ENCODE results near the gene HOXB6.

Gene HOXB6

DNA sequence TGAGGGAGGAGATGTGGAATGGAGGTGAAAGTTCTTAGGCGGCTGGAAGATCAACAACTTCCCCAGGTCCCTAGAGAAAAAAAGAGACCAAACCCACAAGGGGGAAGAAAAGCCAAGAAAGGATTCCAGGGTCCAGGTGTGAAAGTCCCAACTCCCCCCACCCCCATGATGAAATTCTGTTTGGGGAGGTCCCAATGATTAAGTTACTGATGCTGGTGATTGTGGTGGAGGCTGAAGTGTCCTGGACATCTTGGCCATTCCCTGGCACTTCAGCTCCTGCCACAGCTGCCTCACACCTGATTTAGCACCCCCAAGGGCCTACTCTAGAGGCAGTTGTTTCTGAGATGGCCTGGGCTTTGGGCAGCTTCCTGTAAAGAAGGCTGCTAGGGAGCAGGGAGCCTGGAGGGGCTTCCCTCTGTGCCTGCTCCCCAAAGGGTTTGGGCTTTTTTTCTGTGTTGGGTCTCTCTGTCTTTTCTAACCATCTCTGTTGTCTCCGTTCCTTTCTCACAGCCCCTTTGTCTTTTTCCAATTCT is 39.7 kb downstream of the HOXB6 start:
- no peaks in the 10 kb centered on the region for H3K36me3 ChIP-seq (ENCODE audit: control insufficient read depth, insufficient read depth, low read length)
- H3K9ac ChIP-seq (ENCODE audit: low read length): no peak overlapping the region
- no peak overlapping the region for H3K4me2 ChIP-seq (ENCODE audit: low read length)
- no peak overlapping the region for H2BK5ac ChIP-seq (ENCODE audit: low read length)
- no peak overlapping the region for H3K18ac ChIP-seq (ENCODE audit: low read length)
- H2BK120ac ChIP-seq (ENCODE audit: low read depth, low read length): no peak overlapping the region
- no peaks in the 10 kb centered on the region for H3K79me1 ChIP-seq (ENCODE audit: low read length)
- H3K4ac ChIP-seq (ENCODE audit: low read depth, low read length): no peak overlapping the region
- H3K27me3 ChIP-seq (ENCODE audit: insufficient read depth, low read length, poor library complexity): peaks cover 85% of the 10 kb centered on the region
- H3K23ac ChIP-seq (ENCODE audit: low read length): no peak overlapping the region
- DNase-seq: no peak
- H3K4me3 ChIP-seq (ENCODE audit: low read length): no peak overlapping the region
- no CpG with 5 or more reads among the region's 2 CpGs for WGBS (ENCODE audit: extremely low coverage, insufficient coverage, low lambda C conversion rate)
- H3K79me2 ChIP-seq (ENCODE audit: control insufficient read depth, insufficient read depth, low read length): no peaks in the 10 kb centered on the region
- no peak overlapping the region for H2BK15ac ChIP-seq (replicated peaks; ENCODE audit: low read depth)
- H3K27ac ChIP-seq (ENCODE audit: low read depth, low read length): no peak overlapping the region
- H4K8ac ChIP-seq (ENCODE audit: low read depth, low read length): no peak overlapping the region
- no peak overlapping the region for H3K56ac ChIP-seq (ENCODE audit: low read length)
- no peak overlapping the region for H4K5ac ChIP-seq (ENCODE audit: low read length)
- peaks cover 7% of the 10 kb centered on the region for H3K4me1 ChIP-seq (ENCODE audit: control insufficient read depth, low read depth, low read length)
- H2AK5ac ChIP-seq (ENCODE audit: low read length): no peak overlapping the region

DNA sequence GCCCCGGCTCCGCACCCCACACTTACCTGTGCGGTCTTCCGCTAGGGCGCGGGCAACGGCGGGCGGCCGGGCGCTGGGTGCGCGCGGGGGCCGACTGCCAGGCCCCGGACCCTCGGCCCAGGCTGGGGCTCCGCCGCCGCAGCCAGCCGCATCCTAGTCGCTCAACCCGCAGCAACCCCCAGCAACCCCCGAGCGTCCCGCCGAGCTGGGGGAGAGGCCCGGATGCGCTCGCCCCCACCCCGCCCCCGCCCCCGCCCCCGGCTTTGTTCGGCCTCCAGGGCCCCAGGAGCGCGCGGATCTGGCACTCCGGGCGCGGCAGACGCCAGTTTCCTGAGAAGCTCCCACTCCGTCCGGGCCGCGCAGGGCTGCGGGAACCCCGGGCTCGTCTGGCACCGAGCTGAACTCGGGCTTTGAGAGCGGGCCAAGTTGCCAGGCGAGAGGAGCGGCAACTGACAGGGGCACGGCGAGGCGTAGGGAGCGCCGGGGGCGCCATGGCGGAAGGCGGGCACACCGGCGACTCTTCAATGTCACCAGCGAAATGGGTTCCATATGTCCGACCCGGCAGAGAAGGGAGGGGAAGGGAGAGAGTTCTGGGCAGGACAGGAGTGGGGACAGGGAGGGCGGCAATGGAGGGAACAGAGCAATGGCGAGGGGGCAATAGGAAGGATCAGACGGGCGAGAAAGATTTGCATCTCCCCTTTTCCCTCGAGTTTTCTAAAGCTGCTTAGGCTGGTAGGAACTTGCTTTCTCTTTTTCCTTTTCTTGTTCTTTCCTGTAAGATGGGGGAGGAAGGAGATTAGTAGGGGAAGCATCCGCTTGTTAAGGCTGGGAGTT is 40.4 kb downstream of the HOXB6 start:
- H3K23ac ChIP-seq (ENCODE audit: low read length): no peak overlapping the region
- H3K9ac ChIP-seq (ENCODE audit: low read length): peak overlapping the region; percentile 54
- H2AK5ac ChIP-seq (ENCODE audit: low read length): no peak overlapping the region
- H3K79me2 ChIP-seq (ENCODE audit: control insufficient read depth, insufficient read depth, low read length): no peaks in the 10 kb centered on the region
- no peak overlapping the region for H4K5ac ChIP-seq (ENCODE audit: low read length)
- H2BK5ac ChIP-seq (ENCODE audit: low read length): no peak overlapping the region
- H3K4me1 ChIP-seq (ENCODE audit: control insufficient read depth, low read depth, low read length): peaks cover 5% of the 10 kb centered on the region
- H3K27ac ChIP-seq (ENCODE audit: low read depth, low read length): no peak overlapping the region
- H3K36me3 ChIP-seq (ENCODE audit: control insufficient read depth, insufficient read depth, low read length): no peaks in the 10 kb centered on the region
- no peak overlapping the region for H2BK120ac ChIP-seq (ENCODE audit: low read depth, low read length)
- H3K56ac ChIP-seq (ENCODE audit: low read length): peak overlapping the region; percentile 37
- H3K4ac ChIP-seq (ENCODE audit: low read depth, low read length): no peak overlapping the region
- H3K79me1 ChIP-seq (ENCODE audit: low read length): no peaks in the 10 kb centered on the region
- no CpG with 5 or more reads among the region's 73 CpGs for WGBS (ENCODE audit: extremely low coverage, insufficient coverage, low lambda C conversion rate)
- no peak overlapping the region for H3K4me3 ChIP-seq (ENCODE audit: low read length)
- no peak overlapping the region for H3K18ac ChIP-seq (ENCODE audit: low read length)
- DNase-seq: no peak
- peak overlapping the region; percentile 45 for H3K4me2 ChIP-seq (ENCODE audit: low read length)
- H2BK15ac ChIP-seq (replicated peaks; ENCODE audit: low read depth): no peak overlapping the region
- peaks cover 89% of the 10 kb centered on the region for H3K27me3 ChIP-seq (ENCODE audit: insufficient read depth, low read length, poor library complexity)
- H4K8ac ChIP-seq (ENCODE audit: low read depth, low read length): no peak overlapping the region

DNA sequence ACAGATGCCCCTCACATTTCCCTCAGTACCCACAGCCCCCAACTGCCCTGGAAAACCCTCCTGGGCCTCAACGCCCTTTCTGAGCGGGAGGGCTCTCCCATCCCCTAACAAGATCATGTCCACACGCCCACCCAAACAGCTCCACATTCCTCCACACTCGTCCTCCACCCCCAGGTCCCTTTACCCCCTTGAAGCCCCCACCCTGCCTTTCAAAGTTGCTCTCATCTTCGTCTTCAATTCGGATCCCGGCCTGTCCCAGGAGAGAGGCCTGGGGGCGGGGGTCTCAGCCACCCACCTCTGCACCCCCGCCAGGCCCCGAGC is 41.0 kb downstream of the HOXB6 start:
- no peak overlapping the region for H2AK5ac ChIP-seq (ENCODE audit: low read length)
- H2BK15ac ChIP-seq (replicated peaks; ENCODE audit: low read depth): no peak overlapping the region
- WGBS (ENCODE audit: extremely low coverage, insufficient coverage, low lambda C conversion rate): no CpG with 5 or more reads among the region's 10 CpGs
- H3K79me2 ChIP-seq (ENCODE audit: control insufficient read depth, insufficient read depth, low read length): no peaks in the 10 kb centered on the region
- H3K9ac ChIP-seq (ENCODE audit: low read length): no peak overlapping the region
- no peak overlapping the region for H3K4me3 ChIP-seq (ENCODE audit: low read length)
- no peak overlapping the region for H3K27ac ChIP-seq (ENCODE audit: low read depth, low read length)
- no peak overlapping the region for H3K4ac ChIP-seq (ENCODE audit: low read depth, low read length)
- no peak overlapping the region for H4K8ac ChIP-seq (ENCODE audit: low read depth, low read length)
- no peak overlapping the region for H3K4me2 ChIP-seq (ENCODE audit: low read length)
- no peak overlapping the region for H4K5ac ChIP-seq (ENCODE audit: low read length)
- H3K18ac ChIP-seq (ENCODE audit: low read length): no peak overlapping the region
- H3K36me3 ChIP-seq (ENCODE audit: control insufficient read depth, insufficient read depth, low read length): no peaks in the 10 kb centered on the region
- no peaks in the 10 kb centered on the region for H3K79me1 ChIP-seq (ENCODE audit: low read length)
- H3K27me3 ChIP-seq (ENCODE audit: insufficient read depth, low read length, poor library complexity): peaks cover 91% of the 10 kb centered on the region
- no peak overlapping the region for H3K56ac ChIP-seq (ENCODE audit: low read length)
- H2BK5ac ChIP-seq (ENCODE audit: low read length): no peak overlapping the region
- H3K23ac ChIP-seq (ENCODE audit: low read length): no peak overlapping the region
- DNase-seq: no peak
- H3K4me1 ChIP-seq (ENCODE audit: control insufficient read depth, low read depth, low read length): peaks cover 5% of the 10 kb centered on the region
- no peak overlapping the region for H2BK120ac ChIP-seq (ENCODE audit: low read depth, low read length)

DNA sequence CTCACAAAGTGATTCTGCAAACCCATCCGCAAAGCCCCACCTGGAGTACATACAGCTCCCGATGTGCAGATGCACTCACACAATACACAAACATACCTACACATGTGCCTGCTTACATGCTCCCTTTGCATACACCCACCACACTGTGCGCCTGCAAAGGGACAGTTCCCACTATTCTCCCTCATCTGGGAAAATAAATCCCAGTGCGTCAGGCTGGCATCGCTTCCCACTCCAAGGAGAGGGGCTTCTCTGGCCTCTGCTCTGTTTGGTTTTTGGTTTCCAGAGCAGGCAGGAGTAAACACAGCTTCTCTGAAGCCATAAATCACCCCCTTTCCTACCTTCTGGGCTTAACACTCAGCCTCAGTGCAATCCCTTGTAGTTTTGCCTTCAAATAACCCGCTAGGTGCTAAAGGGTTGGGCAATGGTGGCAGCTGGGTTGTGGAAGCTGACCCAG is 41.4 kb downstream of the HOXB6 start:
- Histone ChIP-seq H3K4me2 (ENCODE audit: low read length) (no peak overlapping the region), H3K9ac (ENCODE audit: low read length) (no peak overlapping the region), H2BK120ac (ENCODE audit: low read depth, low read length) (no peak overlapping the region), H3K79me1 (ENCODE audit: low read length) (no peaks in the 10 kb centered on the region), H3K79me2 (ENCODE audit: control insufficient read depth, insufficient read depth, low read length) (no peaks in the 10 kb centered on the region), H3K27ac (ENCODE audit: low read depth, low read length) (no peak overlapping the region), H2AK5ac (ENCODE audit: low read length) (no peak overlapping the region), H3K23ac (ENCODE audit: low read length) (no peak overlapping the region), H3K4me1 (ENCODE audit: control insufficient read depth, low read depth, low read length) (peaks cover 5% of the 10 kb centered on the region), H3K27me3 (ENCODE audit: insufficient read depth, low read length, poor library complexity) (peaks cover 92% of the 10 kb centered on the region), H3K18ac (ENCODE audit: low read length) (no peak overlapping the region), H3K56ac (ENCODE audit: low read length) (no peak overlapping the region), H3K36me3 (ENCODE audit: control insufficient read depth, insufficient read depth, low read length) (no peaks in the 10 kb centered on the region), H2BK15ac (replicated peaks; ENCODE audit: low read depth) (no peak overlapping the region), H4K5ac (ENCODE audit: low read length) (no peak overlapping the region), H3K4me3 (ENCODE audit: low read length) (no peak overlapping the region), H3K4ac (ENCODE audit: low read depth, low read length) (no peak overlapping the region), H4K8ac (ENCODE audit: low read depth, low read length) (no peak overlapping the region), H2BK5ac (ENCODE audit: low read length) (no peak overlapping the region)
- DNase-seq: no peak
- WGBS (ENCODE audit: extremely low coverage, insufficient coverage, low lambda C conversion rate): no CpG with 5 or more reads among the region's 6 CpGs

DNA sequence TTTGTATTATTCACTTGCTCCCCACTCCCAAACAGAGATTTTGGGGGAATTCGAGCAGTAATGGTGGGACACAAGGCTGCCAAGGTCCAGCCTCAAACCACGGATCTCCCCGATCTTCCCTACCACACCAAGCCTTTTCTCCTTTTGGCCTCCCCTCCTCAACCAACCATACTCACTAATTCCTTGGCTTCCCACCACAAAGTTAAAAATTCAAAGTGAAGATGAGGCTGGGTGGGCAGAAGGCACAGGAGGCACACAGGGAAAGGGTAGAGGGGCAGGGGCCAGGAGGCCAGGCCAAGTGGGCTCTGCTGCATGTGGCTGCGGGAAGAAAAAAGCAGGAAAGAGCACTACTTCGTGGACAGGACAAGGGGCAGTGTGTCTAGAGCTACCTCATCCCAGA is 41.9 kb downstream of the HOXB6 start:
- H3K4ac ChIP-seq (ENCODE audit: low read depth, low read length): no peak overlapping the region
- H3K4me2 ChIP-seq (ENCODE audit: low read length): no peak overlapping the region
- no peak overlapping the region for H2BK5ac ChIP-seq (ENCODE audit: low read length)
- no peak overlapping the region for H3K23ac ChIP-seq (ENCODE audit: low read length)
- no peak overlapping the region for H4K8ac ChIP-seq (ENCODE audit: low read depth, low read length)
- H2AK5ac ChIP-seq (ENCODE audit: low read length): no peak overlapping the region
- no peak overlapping the region for H3K4me3 ChIP-seq (ENCODE audit: low read length)
- H3K79me2 ChIP-seq (ENCODE audit: control insufficient read depth, insufficient read depth, low read length): no peaks in the 10 kb centered on the region
- peaks cover 5% of the 10 kb centered on the region for H3K4me1 ChIP-seq (ENCODE audit: control insufficient read depth, low read depth, low read length)
- no peak overlapping the region for H3K9ac ChIP-seq (ENCODE audit: low read length)
- no peak overlapping the region for H3K56ac ChIP-seq (ENCODE audit: low read length)
- H3K18ac ChIP-seq (ENCODE audit: low read length): no peak overlapping the region
- peaks cover 94% of the 10 kb centered on the region for H3K27me3 ChIP-seq (ENCODE audit: insufficient read depth, low read length, poor library complexity)
- H2BK120ac ChIP-seq (ENCODE audit: low read depth, low read length): no peak overlapping the region
- no peak overlapping the region for H3K27ac ChIP-seq (ENCODE audit: low read depth, low read length)
- H2BK15ac ChIP-seq (replicated peaks; ENCODE audit: low read depth): no peak overlapping the region
- WGBS (ENCODE audit: extremely low coverage, insufficient coverage, low lambda C conversion rate): no CpG with 5 or more reads among the region's 5 CpGs
- H4K5ac ChIP-seq (ENCODE audit: low read length): no peak overlapping the region
- H3K36me3 ChIP-seq (ENCODE audit: control insufficient read depth, insufficient read depth, low read length): no peaks in the 10 kb centered on the region
- DNase-seq: no peak
- H3K79me1 ChIP-seq (ENCODE audit: low read length): no peaks in the 10 kb centered on the region

Data from mesendoderm (in vitro differentiated cells).